ENCODE measurements around the gene LEMD1. TPM values are rescaled to one million over a fixed set of nuclear protein-coding genes. Genes with fewer than 3 reads are reported as not detected.

The LEMD1 gene
- total RNA-seq, 4 donors from 2014 or later, result not detected

- peak overlapping the region in 3 of 4 donors; percentile 18 to 46 (median 19) for H3K27ac ChIP-seq (replicated peaks in 1 of 4)
- WGBS, result 85% methylated on average over 6 of the region's 6 CpGs
- intact Hi-C loops (cut with DNase I), result no loop called here
Measured at GRCh38 chr1:205441318-205441633, 19.4 kb upstream of the LEMD1 start.

DNA sequence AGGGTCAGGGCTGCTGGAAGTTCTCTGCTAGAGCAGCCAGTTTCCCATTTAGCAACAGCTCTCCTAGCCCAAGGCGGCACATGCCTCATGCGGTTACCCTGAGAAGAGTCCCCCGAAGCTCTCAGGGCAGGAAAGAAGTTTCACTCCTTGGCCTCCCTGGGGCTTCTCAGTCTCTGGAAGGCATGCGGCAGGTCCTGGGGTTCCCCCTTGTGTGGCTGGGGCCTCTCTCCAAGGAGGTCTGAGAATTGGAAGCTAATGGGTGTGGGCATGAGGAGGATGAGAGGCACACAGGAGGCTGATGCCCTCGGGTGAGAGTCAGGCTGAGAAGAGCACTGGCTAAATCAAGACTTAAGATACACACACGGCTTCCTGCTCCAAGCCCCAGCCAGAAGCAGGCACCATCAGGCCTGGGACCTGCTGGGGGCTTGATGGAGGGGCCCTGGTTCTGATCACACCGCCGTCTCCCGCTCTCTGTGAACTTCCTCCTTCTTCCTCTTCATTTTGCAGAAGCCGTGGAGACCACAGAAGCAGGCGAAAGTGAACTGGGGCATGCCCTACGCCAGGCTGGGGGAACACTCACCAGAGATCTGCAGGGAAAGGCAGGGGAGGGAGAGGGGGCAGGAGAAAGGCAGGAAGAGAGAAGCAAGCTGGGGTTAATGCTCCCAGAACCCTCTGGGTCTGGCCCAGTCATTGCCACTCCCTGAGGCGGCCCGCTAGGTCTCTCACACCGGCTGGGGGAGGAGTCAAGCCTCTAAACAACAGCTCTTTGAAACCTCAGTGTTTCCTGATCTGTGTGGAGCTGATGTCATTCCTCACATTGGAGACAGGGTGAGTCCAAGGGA is 18.8 kb upstream of the LEMD1 start:
- Histone ChIP-seq H3K27ac (replicated peaks in 1 of 4) (peak overlapping the region; percentile 19 to 54 (median 38)), H3K27me3 (peaks cover 0 to 15% (median 3%) of the 10 kb centered on the region in 4 donors), H3K36me3 (no peaks in the 10 kb centered on the region), H3K4me1 (peaks cover 40 to 74% (median 59%) of the 10 kb centered on the region in 4 donors), H3K9me3 (no peaks in the 10 kb centered on the region), H3K4me3 (peak overlapping the region in 3 of 4 donors; percentile 6 to 25 (median 21))
- intact Hi-C loops (cut with DNase I), result no loop called here
- 51% methylated on average over 13 of the region's 15 CpGs for WGBS
- TF ChIP-seq POLR2AphosphoS5 (IDR thresholded peaks at IDR 0.05) (peak in 1 of 2 donors; percentile 19), EP300 (IDR thresholded peaks at IDR 0.05) (no peak)
- no peak for DNase-seq (ENCODE audit: extremely low spot score)

More at GRCh38 chr1:205441318-205441633, 19.4 kb upstream of the LEMD1 start:
- TF ChIP-seq EP300 (IDR thresholded peaks at IDR 0.05) (no peak), POLR2A (IDR thresholded peaks at IDR 0.05; ENCODE audit: low read depth) (no peak), POLR2AphosphoS5 (IDR thresholded peaks at IDR 0.05) (no peak), CTCF (IDR thresholded peaks at IDR 0.05) (no peak)
- DNase-seq (ENCODE audit: extremely low spot score), result no peak
- Histone ChIP-seq H3K36me3 (no peaks in the 10 kb centered on the region), H3K4me3 (peak overlapping the region in 1 of 4 donors; percentile 6), H3K27me3 (peaks cover 0 to 9% (median 0%) of the 10 kb centered on the region in 4 donors), H3K4me1 (peaks cover 40 to 73% (median 64%) of the 10 kb centered on the region in 4 donors), H3K9me3 (no peaks in the 10 kb centered on the region)

- DNase-seq (ENCODE audit: extremely low spot score), result no peak
- Histone ChIP-seq H3K36me3 (no peaks in the 10 kb centered on the region), H3K4me1 (peaks cover 40 to 69% (median 53%) of the 10 kb centered on the region in 4 donors), H3K27ac (replicated peaks in 1 of 4) (peak overlapping the region in 3 of 4 donors; percentile 30 to 54 (median 46)), H3K9me3 (no peaks in the 10 kb centered on the region), H3K4me3 (no peak overlapping the region), H3K27me3 (peaks cover 0 to 20% (median 5%) of the 10 kb centered on the region in 4 donors)
- WGBS, result 88% methylated on average over 4 of the region's 5 CpGs
- intact Hi-C loops (cut with DNase I), result no loop called here
- TF ChIP-seq POLR2A (IDR thresholded peaks at IDR 0.05; ENCODE audit: low read depth) (no peak), POLR2AphosphoS5 (IDR thresholded peaks at IDR 0.05) (no peak), EP300 (IDR thresholded peaks at IDR 0.05) (no peak)
Measured at GRCh38 chr1:205440121-205440475, 18.2 kb upstream of the LEMD1 start.

- H3K4me3 ChIP-seq, result no peak overlapping the region
- no peaks in the 10 kb centered on the region for H3K9me3 ChIP-seq
- 20% methylated on average over 9 of the region's 13 CpGs for WGBS
- intact Hi-C loops (cut with DNase I), result no loop called here
- TF ChIP-seq EP300 (IDR thresholded peaks at IDR 0.05) (no peak), CTCF (IDR thresholded peaks at IDR 0.05) (peak; percentile 52 to 66 (median 61))
- DNase-seq (ENCODE audit: extremely low spot score), result no peak
- H3K36me3 ChIP-seq, result no peaks in the 10 kb centered on the region
- H3K27ac ChIP-seq (replicated peaks in 1 of 4), result peak overlapping the region in 2 of 4 donors; percentile 5 to 24
- H3K27me3 ChIP-seq, result peaks cover 0 to 30% (median 5%) of the 10 kb centered on the region in 4 donors
- peaks cover 38 to 55% (median 40%) of the 10 kb centered on the region in 4 donors for H3K4me1 ChIP-seq
Measured at GRCh38 chr1:205438213-205439158, 16.6 kb upstream of the LEMD1 start.

- Histone ChIP-seq H3K4me1 (peaks cover 38 to 55% (median 40%) of the 10 kb centered on the region in 4 donors), H3K27me3 (peaks cover 0 to 31% (median 5%) of the 10 kb centered on the region in 4 donors), H3K27ac (replicated peaks in 1 of 4) (no peak overlapping the region), H3K36me3 (no peaks in the 10 kb centered on the region), H3K4me3 (no peak overlapping the region), H3K9me3 (no peaks in the 10 kb centered on the region)
- no peak for TF ChIP-seq CTCF (IDR thresholded peaks at IDR 0.05)
- TF ChIP-seq POLR2A (IDR thresholded peaks at IDR 0.05; ENCODE audit: low read depth), result no peak
- TF ChIP-seq EP300 (IDR thresholded peaks at IDR 0.05), result no peak
- TF ChIP-seq POLR2AphosphoS5 (IDR thresholded peaks at IDR 0.05), result no peak
- intact Hi-C loops (cut with DNase I), result no loop called here
- 94% methylated on average over 2 of the region's 2 CpGs for WGBS
- no peak for DNase-seq (ENCODE audit: extremely low spot score)
Measured at GRCh38 chr1:205437570-205437969, 15.7 kb upstream of the LEMD1 start.
